ENCODE data around the gene DUOX1.

DNA sequence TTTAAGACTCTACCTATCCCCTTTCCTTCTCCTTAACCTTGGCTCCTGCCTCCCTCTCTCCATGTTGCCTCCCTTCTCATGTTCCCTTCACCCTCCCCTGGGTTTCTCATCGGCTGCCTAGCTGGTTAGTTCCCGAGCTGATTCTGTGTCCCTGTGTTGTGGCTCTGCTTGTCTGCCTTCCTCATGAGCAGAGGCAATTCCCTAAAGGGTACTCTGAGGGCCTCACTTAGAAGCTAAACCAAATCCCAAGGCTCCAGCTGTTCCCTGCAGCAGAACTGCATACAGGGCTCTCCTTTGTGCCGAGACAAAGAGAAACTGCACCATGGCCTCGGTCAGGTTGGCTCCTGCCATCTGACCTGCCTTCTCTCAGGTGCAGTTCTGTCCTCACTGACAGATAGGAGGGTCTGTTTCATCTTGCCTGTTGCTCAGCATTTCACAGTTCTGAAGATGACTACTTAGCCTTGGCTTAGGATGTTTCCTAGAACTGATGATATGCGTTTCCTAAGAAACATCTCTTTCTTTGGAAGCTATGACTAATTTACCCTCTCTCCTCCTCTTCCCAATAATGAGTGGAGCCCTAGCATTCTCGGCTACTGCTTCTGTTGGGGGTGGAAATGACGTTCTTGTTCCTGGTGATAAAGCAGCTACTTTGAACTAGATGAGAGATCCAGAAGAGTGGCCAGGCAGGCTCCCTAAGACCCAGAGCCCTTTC, 27.1 kb downstream of the DUOX1 start:
- TF ChIP-seq, protein P1, sequence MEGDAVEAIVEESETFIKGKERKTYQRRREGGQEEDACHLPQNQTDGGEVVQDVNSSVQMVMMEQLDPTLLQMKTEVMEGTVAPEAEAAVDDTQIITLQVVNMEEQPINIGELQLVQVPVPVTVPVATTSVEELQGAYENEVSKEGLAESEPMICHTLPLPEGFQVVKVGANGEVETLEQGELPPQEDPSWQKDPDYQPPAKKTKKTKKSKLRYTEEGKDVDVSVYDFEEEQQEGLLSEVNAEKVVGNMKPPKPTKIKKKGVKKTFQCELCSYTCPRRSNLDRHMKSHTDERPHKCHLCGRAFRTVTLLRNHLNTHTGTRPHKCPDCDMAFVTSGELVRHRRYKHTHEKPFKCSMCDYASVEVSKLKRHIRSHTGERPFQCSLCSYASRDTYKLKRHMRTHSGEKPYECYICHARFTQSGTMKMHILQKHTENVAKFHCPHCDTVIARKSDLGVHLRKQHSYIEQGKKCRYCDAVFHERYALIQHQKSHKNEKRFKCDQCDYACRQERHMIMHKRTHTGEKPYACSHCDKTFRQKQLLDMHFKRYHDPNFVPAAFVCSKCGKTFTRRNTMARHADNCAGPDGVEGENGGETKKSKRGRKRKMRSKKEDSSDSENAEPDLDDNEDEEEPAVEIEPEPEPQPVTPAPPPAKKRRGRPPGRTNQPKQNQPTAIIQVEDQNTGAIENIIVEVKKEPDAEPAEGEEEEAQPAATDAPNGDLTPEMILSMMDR (IDR thresholded peaks at IDR 0.05): no peak
- TF ChIP-seq POLR2A (IDR thresholded peaks at IDR 0.05): no peak
- no peak for TF ChIP-seq POLR2AphosphoS5 (IDR thresholded peaks at IDR 0.05)
